ENCODE data around the gene LRATD1. TPM values are rescaled to one million over a fixed set of nuclear protein-coding genes. Genes with fewer than 3 reads are reported as not detected.

Gene LRATD1
- total RNA-seq (1 to 10 TPM in 7 of 10 donors, under 1 TPM in 3; 0.23 to 3.6 (median 1.5) TPM), polyA plus RNA-seq (1 to 10 TPM in 1 of 2 donors, under 1 TPM in 1; 0.13 to 1.1 TPM)
- long read RNA-seq, donor 1, partial matches to known transcripts = 0 of 6 reads
- long read RNA-seq, donor 1, other reads (novel, unspliced or antisense) = 4 of 6 reads
- long read RNA-seq, donor 2, full-length matches to known transcripts = 1 of 4 reads
- long read RNA-seq, donor 2, partial matches to known transcripts = 1 of 4 reads
- long read RNA-seq, donor 2, other reads (novel, unspliced or antisense) = 2 of 4 reads
- long read RNA-seq, donor 3, full-length matches to known transcripts = 3 of 12 reads
- long read RNA-seq, donor 3, partial matches to known transcripts = 0 of 12 reads
- long read RNA-seq, donor 3, other reads (novel, unspliced or antisense) = 9 of 12 reads

- Histone ChIP-seq H3K4me3 (peak within 1 kb of the TSS; percentile 33 to 65 (median 54)), H3K27ac (no peak within 1 kb of the TSS), H3K36me3 (no peaks in the 10 kb centered on the region), H3K4me1 (peaks cover 7 to 41% (median 17%) of the 10 kb centered on the region in 9 donors), H3K27me3 (peaks cover 13 to 74% (median 63%) of the 10 kb centered on the region in 7 donors), H3K9me3 (no peaks in the 10 kb centered on the region)
- DNase-seq (peak; percentile 85), ATAC-seq (peak; percentile 82 to 91 (median 88))
- intact Hi-C loops (cut with DNase I) = loop anchor here in 4 of 10 donors (5.0 to 10.0 kb wide), 3 partner anchors 98 to 945 kb away; no protein-coding TSS in a partner anchor
- no peak for TF ChIP-seq CTCF (IDR thresholded peaks at IDR 0.05)
- 1 to 2% methylated on average over 80 to 81 of the region's 81 CpGs for WGBS, 2 donors
Observed at GRCh38 chr2:14632133-14632936, at the start of gene LRATD1. Gene LRATD1 (plus strand): TSS chr2:14632717. CDS start chr2:14633980, 1,263 bp downstream.

GRCh38 chr2:14583059-14583458, 49.5 kb upstream of the LRATD1 start:
- H3K27ac ChIP-seq = no peak overlapping the region
- no peaks in the 10 kb centered on the region for H3K36me3 ChIP-seq
- 90 to 91% methylated on average over 2 of the region's 2 CpGs for WGBS, 2 donors
- H3K27me3 ChIP-seq = no peaks in the 10 kb centered on the region
- H3K4me3 ChIP-seq = no peak overlapping the region
- DNase-seq = no peak
- TF ChIP-seq CTCF (IDR thresholded peaks at IDR 0.05) = no peak
- ATAC-seq = peak in 1 of 8 donors; percentile 55
- no peaks in the 10 kb centered on the region for H3K9me3 ChIP-seq
- no peaks in the 10 kb centered on the region for H3K4me1 ChIP-seq
- intact Hi-C loops (cut with DNase I) = no loop called here

GRCh38 chr2:14583802-14584201, 48.7 kb upstream of the LRATD1 start:
- TF ChIP-seq CTCF (IDR thresholded peaks at IDR 0.05) = no peak
- no peaks in the 10 kb centered on the region for H3K4me1 ChIP-seq
- no peaks in the 10 kb centered on the region for H3K36me3 ChIP-seq
- H3K27ac ChIP-seq = no peak overlapping the region
- ATAC-seq = no peak
- no peak for DNase-seq
- H3K4me3 ChIP-seq = no peak overlapping the region
- no peaks in the 10 kb centered on the region for H3K9me3 ChIP-seq
- intact Hi-C loops (cut with DNase I) = no loop called here
- H3K27me3 ChIP-seq = no peaks in the 10 kb centered on the region
- WGBS, 2 donors = 37 to 44% methylated on average over 4 of the region's 4 CpGs

- no peak for TF ChIP-seq CTCF (IDR thresholded peaks at IDR 0.05)
- H3K9me3 ChIP-seq = no peaks in the 10 kb centered on the region
- H3K36me3 ChIP-seq = no peaks in the 10 kb centered on the region
- WGBS, 2 donors = 82 to 87% methylated on average over 4 of the region's 4 CpGs
- no peaks in the 10 kb centered on the region for H3K4me1 ChIP-seq
- H3K27me3 ChIP-seq = no peaks in the 10 kb centered on the region
- intact Hi-C loops (cut with DNase I) = no loop called here
- no peak for DNase-seq
- no peak for ATAC-seq
- H3K4me3 ChIP-seq = no peak overlapping the region
- no peak overlapping the region for H3K27ac ChIP-seq
Observed at GRCh38 chr2:14587119-14587518, 45.4 kb upstream of the LRATD1 start.

Data from heart right ventricle (tissue), 16 donors.